Measurements from ENCODE around the gene OOSP4B. TPM values are rescaled to one million over a fixed set of nuclear protein-coding genes. Genes with fewer than 3 reads are reported as not detected.

The OOSP4B gene
- total RNA-seq, 1 experiment from 2014 or later: not detected

DNA sequence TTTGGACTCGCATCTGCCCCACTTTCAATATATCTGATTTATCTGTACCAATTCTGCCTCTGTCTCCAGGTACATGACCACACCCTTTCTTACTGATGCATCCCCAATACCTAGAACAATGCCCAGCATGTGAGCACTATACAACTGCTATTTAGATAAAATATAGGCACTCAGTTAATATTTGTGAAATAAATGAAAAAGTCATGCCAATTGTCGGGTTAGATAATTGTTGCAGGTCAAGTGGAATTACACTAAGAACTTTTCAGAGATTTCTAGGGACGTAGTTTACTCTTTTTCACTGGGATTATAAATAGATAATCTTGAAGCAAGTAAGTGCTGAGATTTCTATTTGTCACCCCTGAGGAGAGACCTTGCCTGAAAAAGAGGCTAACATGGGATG, 32.6 kb upstream of the OOSP4B start:
- CTCF ChIA-PET: no interaction called here

DNA sequence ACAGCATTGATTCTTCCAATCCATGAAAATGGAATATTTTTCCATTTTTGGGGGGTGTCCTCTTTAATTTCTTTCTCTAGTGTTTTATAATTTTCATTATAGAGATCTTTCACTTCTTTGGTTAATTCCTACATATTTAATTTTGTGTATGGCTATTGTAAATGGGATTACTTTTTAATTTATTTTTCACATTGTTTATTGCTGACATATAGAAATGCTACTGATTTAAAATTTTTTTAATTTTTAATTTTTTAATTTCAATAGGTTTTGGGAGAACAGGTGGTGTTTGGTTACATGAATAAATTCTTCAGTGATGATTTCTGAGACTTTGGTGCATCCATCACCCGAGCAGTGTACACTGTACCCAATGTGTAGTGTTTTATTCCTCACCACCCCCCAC, 26.6 kb upstream of the OOSP4B start:
- Histone ChIP-seq H3K27me3 (replicated peaks; ENCODE audit: insufficient read depth, low read depth, low read length, poor library complexity) (no peaks in the 10 kb centered on the region), H3K4me1 (ENCODE audit: insufficient read depth, low read length, poor library complexity, severe bottlenecking) (no peaks in the 10 kb centered on the region), H3K36me3 (ENCODE audit: insufficient read depth, low read length, poor library complexity, severe bottlenecking) (no peaks in the 10 kb centered on the region), H3K27ac (ENCODE audit: low read depth, low read length, poor library complexity, severe bottlenecking) (no peak overlapping the region), H3K4me3 (ENCODE audit: low read depth, low read length, poor library complexity, severe bottlenecking) (no peak overlapping the region), H3K9me3 (ENCODE audit: low read depth, low read length, poor library complexity, severe bottlenecking) (no peaks in the 10 kb centered on the region)
- no peak for DNase-seq (ENCODE audit: low spot score)
- CTCF ChIA-PET: no interaction called here
- no TSS peak for BruUV-seq (replicated peaks)
- intact Hi-C loops (cut with micrococcal nuclease; ENCODE audit: unreplicated experiment): no loop called here
- POLR2A ChIA-PET (ENCODE audit: low non-redundant PET): no interaction called here
- TF ChIP-seq, protein P1, sequence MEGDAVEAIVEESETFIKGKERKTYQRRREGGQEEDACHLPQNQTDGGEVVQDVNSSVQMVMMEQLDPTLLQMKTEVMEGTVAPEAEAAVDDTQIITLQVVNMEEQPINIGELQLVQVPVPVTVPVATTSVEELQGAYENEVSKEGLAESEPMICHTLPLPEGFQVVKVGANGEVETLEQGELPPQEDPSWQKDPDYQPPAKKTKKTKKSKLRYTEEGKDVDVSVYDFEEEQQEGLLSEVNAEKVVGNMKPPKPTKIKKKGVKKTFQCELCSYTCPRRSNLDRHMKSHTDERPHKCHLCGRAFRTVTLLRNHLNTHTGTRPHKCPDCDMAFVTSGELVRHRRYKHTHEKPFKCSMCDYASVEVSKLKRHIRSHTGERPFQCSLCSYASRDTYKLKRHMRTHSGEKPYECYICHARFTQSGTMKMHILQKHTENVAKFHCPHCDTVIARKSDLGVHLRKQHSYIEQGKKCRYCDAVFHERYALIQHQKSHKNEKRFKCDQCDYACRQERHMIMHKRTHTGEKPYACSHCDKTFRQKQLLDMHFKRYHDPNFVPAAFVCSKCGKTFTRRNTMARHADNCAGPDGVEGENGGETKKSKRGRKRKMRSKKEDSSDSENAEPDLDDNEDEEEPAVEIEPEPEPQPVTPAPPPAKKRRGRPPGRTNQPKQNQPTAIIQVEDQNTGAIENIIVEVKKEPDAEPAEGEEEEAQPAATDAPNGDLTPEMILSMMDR (conservative IDR thresholded peaks at IDR 0.05; ENCODE audit: low read depth, low read length): no peak
- TF ChIP-seq EZH2 (IDR thresholded peaks at IDR 0.05; ENCODE audit: borderline replicate concordance, low read depth, low read length, poor library complexity, severe bottlenecking): no peak

More for the DNA sequence above, 32.6 kb upstream of the OOSP4B start:
- no TSS peak for BruUV-seq (replicated peaks)
- no peak for DNase-seq (ENCODE audit: low spot score)
- POLR2A ChIA-PET (ENCODE audit: low non-redundant PET): no interaction called here
- TF ChIP-seq, protein P1 (conservative IDR thresholded peaks at IDR 0.05; ENCODE audit: low read depth, low read length): no peak
- TF ChIP-seq EZH2 (IDR thresholded peaks at IDR 0.05; ENCODE audit: borderline replicate concordance, low read depth, low read length, poor library complexity, severe bottlenecking): no peak
- Histone ChIP-seq H3K36me3 (ENCODE audit: insufficient read depth, low read length, poor library complexity, severe bottlenecking) (no peaks in the 10 kb centered on the region), H3K4me3 (ENCODE audit: low read depth, low read length, poor library complexity, severe bottlenecking) (no peak overlapping the region), H3K9me3 (ENCODE audit: low read depth, low read length, poor library complexity, severe bottlenecking) (no peaks in the 10 kb centered on the region), H3K27me3 (replicated peaks; ENCODE audit: insufficient read depth, low read depth, low read length, poor library complexity) (peaks cover 3% of the 10 kb centered on the region), H3K27ac (ENCODE audit: low read depth, low read length, poor library complexity, severe bottlenecking) (no peak overlapping the region), H3K4me1 (ENCODE audit: insufficient read depth, low read length, poor library complexity, severe bottlenecking) (no peaks in the 10 kb centered on the region)
- intact Hi-C loops (cut with micrococcal nuclease; ENCODE audit: unreplicated experiment): no loop called here

DNA sequence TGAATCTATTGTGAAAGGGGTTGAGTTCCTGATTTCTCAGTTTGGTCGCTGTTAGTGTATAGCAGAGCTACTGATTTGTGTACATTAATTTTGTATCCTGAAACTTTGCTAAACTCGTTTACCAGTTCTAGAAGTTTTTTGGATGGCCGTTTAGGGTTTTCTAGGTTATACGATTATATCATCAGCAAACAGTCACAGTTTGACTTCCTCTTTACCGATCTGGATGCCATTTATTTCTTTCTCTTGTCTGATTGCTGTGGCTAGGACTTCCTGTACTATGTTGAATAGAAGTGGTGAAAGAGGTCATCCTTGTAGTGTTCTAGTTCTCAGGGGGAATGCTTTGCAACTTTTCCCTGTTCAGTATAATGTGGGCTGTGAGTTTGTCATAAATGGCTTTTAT, 24.6 kb upstream of the OOSP4B start:
- Histone ChIP-seq H3K36me3 (ENCODE audit: insufficient read depth, low read length, poor library complexity, severe bottlenecking) (no peaks in the 10 kb centered on the region), H3K4me3 (ENCODE audit: low read depth, low read length, poor library complexity, severe bottlenecking) (no peak overlapping the region), H3K9me3 (ENCODE audit: low read depth, low read length, poor library complexity, severe bottlenecking) (no peaks in the 10 kb centered on the region), H3K27ac (ENCODE audit: low read depth, low read length, poor library complexity, severe bottlenecking) (no peak overlapping the region), H3K4me1 (ENCODE audit: insufficient read depth, low read length, poor library complexity, severe bottlenecking) (no peaks in the 10 kb centered on the region), H3K27me3 (replicated peaks; ENCODE audit: insufficient read depth, low read depth, low read length, poor library complexity) (no peaks in the 10 kb centered on the region)
- no peak for DNase-seq (ENCODE audit: low spot score)
- intact Hi-C loops (cut with micrococcal nuclease; ENCODE audit: unreplicated experiment): no loop called here
- CTCF ChIA-PET: no interaction called here
- no TSS peak for BruUV-seq (replicated peaks)
- no peak for TF ChIP-seq EZH2 (IDR thresholded peaks at IDR 0.05; ENCODE audit: borderline replicate concordance, low read depth, low read length, poor library complexity, severe bottlenecking)
- TF ChIP-seq, protein P1 (conservative IDR thresholded peaks at IDR 0.05; ENCODE audit: low read depth, low read length): no peak
- POLR2A ChIA-PET (ENCODE audit: low non-redundant PET): no interaction called here

All from A673 (cell line).